ENCODE measurements around the gene HOXD12.

Gene HOXD12

DNA sequence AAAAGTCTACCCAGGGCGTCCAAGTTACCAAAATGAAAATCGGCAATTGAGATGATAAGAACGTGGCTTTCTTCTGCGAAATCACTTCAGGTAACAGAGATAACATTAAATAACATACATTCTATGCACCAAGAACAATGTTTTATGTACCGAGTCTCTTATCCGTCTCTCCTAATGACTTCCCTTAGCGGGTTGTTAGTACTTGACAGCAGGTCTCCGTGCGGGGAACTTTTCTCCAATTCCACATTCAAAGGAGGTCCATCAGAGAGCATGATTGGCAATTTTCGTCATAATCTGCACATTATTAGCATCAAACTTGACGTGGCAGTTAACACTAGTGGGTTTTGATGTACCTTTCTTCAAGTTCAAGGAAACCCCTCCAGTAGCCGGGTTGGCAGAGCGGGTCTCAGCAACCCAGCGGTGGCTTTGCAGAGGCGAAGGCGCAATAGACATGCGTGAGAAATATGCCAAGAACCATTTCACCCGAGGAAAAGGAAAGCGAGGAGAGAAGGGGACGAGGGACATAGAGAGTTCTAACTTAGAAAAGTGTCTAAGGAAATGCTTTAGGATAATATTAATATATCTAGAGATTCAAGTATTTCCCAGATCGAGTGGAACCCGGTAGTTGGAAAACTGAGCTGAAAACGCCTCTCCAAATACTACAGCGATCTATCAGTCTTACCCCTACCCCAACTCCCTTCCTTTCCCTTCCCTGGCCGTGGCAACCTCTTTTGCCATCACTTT, 20.9 kb upstream of the HOXD12 start:
- H3K9me3 Mint-ChIP-seq: peaks cover 13 to 48% of the 10 kb centered on the region in 2 donors
- ATAC-seq: no peak
- H3K4me3 Mint-ChIP-seq: no peak overlapping the region
- DNase-seq: no peak
- peaks cover 36% of the 10 kb centered on the region for H3K4me1 Mint-ChIP-seq
- H3K27ac Mint-ChIP-seq: peak overlapping the region in 1 of 2 donors; percentile 82
- peaks cover 92% of the 10 kb centered on the region for H3K27me3 Mint-ChIP-seq

DNA sequence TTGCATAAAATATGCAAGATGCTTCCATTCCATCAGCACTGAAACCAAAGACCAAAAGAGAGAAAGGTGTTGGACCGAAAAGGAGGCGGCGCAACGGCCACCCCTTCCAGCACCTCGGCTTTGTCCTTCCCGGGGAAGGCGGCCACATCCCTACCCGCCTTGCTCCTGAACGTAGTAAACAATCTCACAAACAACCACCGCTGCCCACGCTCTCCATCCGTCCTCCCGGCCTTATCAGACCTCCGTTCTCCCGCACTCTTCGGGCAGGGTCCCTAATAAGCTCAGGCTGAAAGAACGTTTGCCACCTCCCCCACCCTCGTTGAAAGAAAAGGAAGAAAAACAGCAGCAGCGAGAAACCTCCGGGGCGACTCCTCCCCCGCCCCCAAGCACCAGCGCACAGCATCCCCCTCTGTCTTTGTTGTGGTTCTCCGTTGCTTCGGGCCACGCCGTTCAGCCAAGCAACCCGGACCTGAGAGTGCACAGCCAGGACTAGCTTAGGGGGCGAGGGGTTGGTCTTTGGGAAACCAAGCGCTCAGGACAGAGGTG, 20.2 kb upstream of the HOXD12 start:
- peaks cover 92% of the 10 kb centered on the region for H3K27me3 Mint-ChIP-seq
- peak overlapping the region in 1 of 2 donors; percentile 82 for H3K27ac Mint-ChIP-seq
- H3K9me3 Mint-ChIP-seq: peaks cover 17 to 54% of the 10 kb centered on the region in 2 donors
- no peak for DNase-seq
- H3K4me1 Mint-ChIP-seq: peaks cover 36% of the 10 kb centered on the region
- H3K4me3 Mint-ChIP-seq: peak overlapping the region; percentile 36 to 81
- no peak for ATAC-seq

GRCh38 chr2:176079831-176080539, 19.6 kb upstream of the HOXD12 start:
- Mint-ChIP-seq H3K27ac (peak overlapping the region in 1 of 2 donors; percentile 82), H3K4me1 (peaks cover 40% of the 10 kb centered on the region), H3K27me3 (peaks cover 92% of the 10 kb centered on the region), H3K4me3 (peak overlapping the region; percentile 36 to 81), H3K9me3 (peaks cover 17 to 56% of the 10 kb centered on the region in 2 donors)
- ATAC-seq: peak; percentile 54
- no peak for DNase-seq

GRCh38 chr2:176080540-176081375, 18.8 kb upstream of the HOXD12 start:
- Mint-ChIP-seq H3K27me3 (peaks cover 92% of the 10 kb centered on the region), H3K27ac (peak overlapping the region in 1 of 2 donors; percentile 87), H3K9me3 (peaks cover 17 to 52% of the 10 kb centered on the region in 2 donors), H3K4me1 (peaks cover 43% of the 10 kb centered on the region), H3K4me3 (peak overlapping the region in 1 of 2 donors; percentile 52)
- peak; percentile 31 for ATAC-seq
- no peak for DNase-seq

DNA sequence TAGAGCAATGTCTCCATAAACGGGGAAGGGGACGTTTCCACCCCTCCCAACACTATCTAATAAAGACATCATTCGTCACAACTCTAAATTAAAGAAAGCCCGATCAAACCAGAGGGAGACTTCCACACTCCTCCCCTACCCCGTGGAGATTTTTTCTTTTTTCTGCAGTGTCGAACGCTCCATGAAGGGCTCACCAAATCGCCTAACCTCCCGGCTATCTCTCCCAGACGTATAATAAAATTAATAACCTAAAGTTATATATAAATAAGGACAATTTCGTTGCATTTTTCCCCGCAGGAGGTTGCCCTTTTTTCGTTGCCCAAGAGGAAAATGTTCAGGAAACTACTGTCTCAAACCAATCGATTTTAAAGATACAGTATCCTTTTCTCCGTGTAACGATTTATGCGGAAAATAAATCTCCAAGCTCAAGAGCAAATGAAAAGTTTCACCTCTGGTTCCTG, 18.2 kb upstream of the HOXD12 start:
- Mint-ChIP-seq H3K9me3 (peaks cover 16 to 45% of the 10 kb centered on the region in 2 donors), H3K4me3 (peak overlapping the region in 1 of 2 donors; percentile 62), H3K4me1 (peaks cover 43% of the 10 kb centered on the region), H3K27ac (peak overlapping the region in 1 of 2 donors; percentile 87), H3K27me3 (peaks cover 92% of the 10 kb centered on the region)
- ATAC-seq (no peak), DNase-seq (no peak)

DNA sequence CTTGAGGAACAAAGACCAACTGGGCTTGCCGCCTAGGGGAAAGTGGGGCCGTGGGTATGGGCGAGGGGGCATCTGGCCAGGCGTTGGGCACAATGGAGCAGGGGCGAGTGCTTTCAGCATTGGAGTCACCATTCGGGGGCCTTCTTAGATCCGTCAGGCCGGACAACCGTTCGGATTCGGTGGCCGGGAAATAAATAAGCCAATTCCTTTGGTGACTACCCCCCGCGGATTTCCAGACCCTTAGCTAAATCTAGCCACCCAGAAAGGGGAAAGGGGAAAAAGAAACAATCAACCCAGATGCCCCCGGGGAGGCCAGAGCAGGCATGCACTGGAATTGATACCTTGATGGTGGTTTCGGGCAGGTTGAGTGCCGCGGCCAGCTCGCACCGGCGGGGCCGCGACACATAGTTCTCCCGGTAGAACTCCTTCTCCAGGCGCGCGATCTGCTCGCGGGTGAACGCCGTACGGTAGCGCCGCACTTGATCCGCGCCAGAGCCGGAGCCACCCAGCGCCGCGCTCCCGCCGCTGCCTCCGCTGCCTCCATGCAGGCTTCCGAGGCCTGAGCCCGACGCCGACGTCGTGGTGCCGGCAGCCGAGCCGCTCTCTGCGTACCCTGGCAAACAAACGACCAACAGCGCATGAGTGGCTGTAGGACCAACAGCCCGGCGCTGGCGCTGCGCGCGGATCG, 17.6 kb upstream of the HOXD12 start:
- Mint-ChIP-seq H3K27ac (peak overlapping the region in 1 of 2 donors; percentile 93), H3K9me3 (peaks cover 12 to 45% of the 10 kb centered on the region in 2 donors), H3K4me1 (peaks cover 43% of the 10 kb centered on the region), H3K27me3 (peaks cover 92% of the 10 kb centered on the region), H3K4me3 (peak overlapping the region in 1 of 2 donors; percentile 62)
- DNase-seq (no peak), ATAC-seq (no peak)

DNA sequence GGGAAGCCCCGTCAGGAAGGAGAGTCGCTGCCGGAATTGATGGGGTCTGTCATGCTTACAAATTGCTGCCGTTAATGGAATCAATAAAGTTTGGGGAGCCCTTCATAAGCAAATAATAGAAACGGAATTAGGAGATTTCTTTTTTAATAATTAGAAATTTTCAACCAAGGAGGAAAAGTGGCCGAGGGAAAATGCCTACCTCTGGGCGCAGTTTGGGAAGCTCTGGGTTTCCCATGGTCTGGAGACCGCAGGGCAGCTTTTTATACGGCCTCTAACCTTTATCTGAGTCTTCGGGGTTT, 17.1 kb upstream of the HOXD12 start:
- H3K27me3 Mint-ChIP-seq: peaks cover 93% of the 10 kb centered on the region
- no peak for ATAC-seq
- H3K4me3 Mint-ChIP-seq: no peak overlapping the region
- peak overlapping the region in 1 of 2 donors; percentile 93 for H3K27ac Mint-ChIP-seq
- peaks cover 12 to 49% of the 10 kb centered on the region in 2 donors for H3K9me3 Mint-ChIP-seq
- DNase-seq: no peak
- peaks cover 43% of the 10 kb centered on the region for H3K4me1 Mint-ChIP-seq

DNA sequence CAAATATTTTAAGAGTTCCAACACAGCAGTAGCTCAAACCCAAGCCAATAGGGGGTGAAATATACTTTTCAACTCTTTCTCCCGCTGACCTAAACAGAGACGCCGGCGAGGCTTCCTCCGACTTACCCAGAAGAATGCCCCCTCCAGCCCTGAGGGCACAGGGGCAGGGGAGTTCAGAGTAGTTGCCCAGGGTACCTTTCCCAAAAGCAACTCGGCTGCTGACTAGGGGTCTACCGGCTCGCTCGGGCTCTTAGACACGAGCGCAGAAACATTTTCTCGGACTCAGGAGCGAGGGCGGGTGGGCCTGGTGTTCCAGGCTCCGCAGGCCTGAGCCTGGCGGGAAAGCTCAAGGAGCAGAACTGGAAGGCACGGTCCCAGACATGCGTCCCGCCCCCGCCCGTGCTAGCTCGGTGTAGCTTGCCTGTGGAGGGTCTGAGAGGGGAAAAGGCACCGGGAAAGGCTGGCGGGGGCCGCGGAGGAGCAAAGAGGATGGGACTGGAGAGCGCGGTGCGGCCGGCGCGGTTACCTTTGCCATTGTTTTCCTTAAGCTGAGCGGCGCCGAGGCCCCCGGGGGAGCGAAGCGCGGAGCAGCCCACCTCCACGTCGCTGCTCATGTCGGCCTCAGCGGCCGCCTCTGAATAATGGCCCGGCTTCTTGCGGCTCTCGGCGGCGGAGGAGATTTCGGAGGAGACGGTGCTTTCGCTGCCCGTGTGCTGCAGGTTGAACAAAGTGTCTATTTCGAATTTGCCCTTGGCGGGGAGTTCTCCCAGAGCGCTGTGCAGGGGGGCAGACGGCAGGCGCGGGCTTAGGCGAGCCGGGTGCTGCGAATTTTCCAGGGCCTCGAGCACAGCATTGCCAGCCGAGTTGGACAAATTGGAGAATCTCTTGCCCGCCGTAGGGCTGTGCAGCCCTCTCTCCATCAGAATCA, 16.5 kb upstream of the HOXD12 start:
- Mint-ChIP-seq H3K27ac (peak overlapping the region in 1 of 2 donors; percentile 93), H3K4me3 (peak overlapping the region in 1 of 2 donors; percentile 55), H3K4me1 (peaks cover 45% of the 10 kb centered on the region), H3K9me3 (peaks cover 12 to 49% of the 10 kb centered on the region in 2 donors), H3K27me3 (peaks cover 97% of the 10 kb centered on the region)
- DNase-seq: no peak
- ATAC-seq: no peak

DNA sequence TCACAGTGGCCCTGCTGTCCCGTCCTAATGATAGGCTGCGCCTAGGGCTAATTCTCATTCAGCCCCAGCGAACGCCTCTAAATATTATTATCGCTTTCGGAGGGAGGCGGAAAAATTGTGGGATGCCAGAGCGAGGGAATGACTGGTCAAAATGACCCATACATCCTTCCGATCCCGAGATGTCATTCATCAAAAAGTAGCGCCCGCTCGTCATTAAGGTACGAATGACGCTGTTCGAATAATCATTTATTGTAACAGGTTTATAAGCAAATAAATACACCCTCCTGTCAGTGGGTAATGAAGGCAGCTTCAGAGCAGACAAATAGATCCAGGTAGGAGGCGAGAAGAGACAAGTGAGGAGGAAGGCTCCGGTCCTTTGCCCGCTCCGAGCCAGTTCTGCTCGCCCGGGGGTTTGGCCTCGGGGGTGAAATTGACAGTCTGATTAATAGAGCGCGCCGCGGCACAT, 15.8 kb upstream of the HOXD12 start, which contains the start of gene EVX2:
EVX2 (minus strand) TSS at position 167 of the 466 bp plus-strand sequence. CDS start 186 bp downstream, outside the sequence.
- no peak for DNase-seq
- H3K9me3 Mint-ChIP-seq: peaks cover 8 to 43% of the 10 kb centered on the region in 2 donors
- peaks cover 47% of the 10 kb centered on the region for H3K4me1 Mint-ChIP-seq
- ATAC-seq: no peak
- peak within 1 kb of the TSS in 1 of 2 donors; percentile 93 for H3K27ac Mint-ChIP-seq
- peak within 1 kb of the TSS; percentile 15 to 55 for H3K4me3 Mint-ChIP-seq
- peaks cover 97% of the 10 kb centered on the region for H3K27me3 Mint-ChIP-seq

- DNase-seq: no peak
- ATAC-seq: no peak
- peaks cover 97% of the 10 kb centered on the region for H3K27me3 Mint-ChIP-seq
- peaks cover 39% of the 10 kb centered on the region for H3K4me1 Mint-ChIP-seq
- H3K27ac Mint-ChIP-seq: peak overlapping the region in 1 of 2 donors; percentile 23
- no peak overlapping the region for H3K4me3 Mint-ChIP-seq
- peaks cover 8 to 35% of the 10 kb centered on the region in 2 donors for H3K9me3 Mint-ChIP-seq
These were observed 14.9 kb upstream of the HOXD12 start for GRCh38 chr2:176084611-176085119.

DNA sequence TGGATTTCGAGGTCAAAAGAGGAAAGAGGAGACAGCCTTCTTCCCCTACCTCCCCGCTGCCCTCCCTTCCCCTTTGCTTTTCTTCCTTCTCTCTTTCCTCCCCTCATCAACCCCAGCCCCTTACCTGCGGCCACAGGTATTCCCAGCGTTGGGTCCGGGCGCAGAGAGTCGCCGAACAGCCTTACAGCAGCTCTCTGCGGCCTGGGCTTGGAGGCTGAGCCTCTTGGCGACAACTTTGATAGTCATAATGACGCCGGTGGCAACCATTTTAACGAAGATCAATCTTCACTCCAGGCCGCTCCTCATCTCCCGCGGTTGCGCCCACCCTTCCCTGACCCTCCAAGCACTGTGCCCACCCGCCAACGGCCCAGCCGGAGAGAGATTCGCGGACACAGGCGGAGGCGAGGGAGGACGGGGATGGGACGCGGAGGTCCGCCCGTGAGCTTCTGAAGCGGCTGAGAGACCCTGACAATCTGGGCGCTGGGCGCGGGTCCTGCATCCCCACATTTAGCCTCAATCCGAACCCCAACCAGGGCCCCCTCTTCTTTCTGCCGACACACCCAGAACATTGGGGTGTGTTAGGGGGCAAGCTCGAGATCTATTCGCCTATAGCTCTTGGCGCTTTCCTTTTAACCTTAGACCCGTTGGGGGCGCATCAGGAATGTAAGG, 14.3 kb upstream of the HOXD12 start:
- no peak for ATAC-seq
- H3K27ac Mint-ChIP-seq: peak overlapping the region in 1 of 2 donors; percentile 23
- H3K4me1 Mint-ChIP-seq: peaks cover 37% of the 10 kb centered on the region
- H3K9me3 Mint-ChIP-seq: peaks cover 8 to 34% of the 10 kb centered on the region in 2 donors
- no peak for DNase-seq
- H3K27me3 Mint-ChIP-seq: peaks cover 100% of the 10 kb centered on the region
- H3K4me3 Mint-ChIP-seq: peak overlapping the region in 1 of 2 donors; percentile 29

DNA sequence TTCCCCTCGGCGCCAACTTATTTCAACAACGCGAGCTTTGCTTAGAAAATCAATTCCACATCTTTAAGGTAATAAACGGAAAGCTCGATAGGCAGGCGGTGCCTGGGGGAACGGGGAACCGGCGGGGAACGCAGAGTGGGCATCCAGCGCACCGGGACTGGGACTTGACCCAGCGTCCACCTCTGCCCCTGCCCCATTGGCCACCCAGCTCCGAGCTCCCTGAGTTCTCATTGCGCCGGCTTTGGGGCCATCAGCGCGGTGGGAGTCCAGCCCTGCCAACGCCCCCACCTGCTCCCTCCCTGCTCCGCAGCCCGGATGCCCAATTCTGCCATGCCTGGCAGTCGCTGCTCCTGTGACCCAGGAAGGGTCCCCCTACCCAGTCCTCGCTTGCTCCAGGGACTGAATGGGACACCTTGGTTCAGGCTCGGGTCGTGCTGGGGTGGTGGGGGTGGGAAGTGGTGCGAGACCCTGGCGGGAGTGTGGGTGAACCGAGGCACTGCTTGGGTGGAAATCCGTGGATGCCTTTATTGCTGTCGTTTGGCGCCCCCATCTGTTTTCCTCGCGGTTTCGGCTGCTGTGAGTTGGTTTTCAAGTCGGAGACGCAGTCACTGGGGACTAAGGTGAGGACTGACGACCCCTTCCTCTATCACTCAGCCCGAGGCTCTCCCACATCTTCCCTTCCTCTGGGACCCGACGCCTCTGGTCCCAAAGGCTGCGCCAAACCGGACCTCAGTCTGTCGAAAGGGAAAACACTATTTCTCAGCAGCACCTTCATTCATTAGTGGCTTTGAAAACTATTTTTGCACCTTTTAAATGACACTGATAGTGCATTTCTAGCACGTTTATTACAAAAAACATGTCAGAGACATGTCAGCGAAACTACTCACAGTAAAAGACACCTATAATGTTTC, 13.5 kb upstream of the HOXD12 start:
- Mint-ChIP-seq H3K9me3 (peaks cover 8 to 30% of the 10 kb centered on the region in 2 donors), H3K4me3 (peak overlapping the region in 1 of 2 donors; percentile 53), H3K4me1 (peaks cover 29% of the 10 kb centered on the region), H3K27me3 (peaks cover 100% of the 10 kb centered on the region), H3K27ac (no peak overlapping the region)
- ATAC-seq (no peak), DNase-seq (no peak)
